Calu3 (cell line): Measurements from ENCODE around the gene SCLY. TPM values are rescaled to one million over a fixed set of nuclear protein-coding genes. Genes with fewer than 3 reads are reported as not detected.

Experiments used
- Bru-seq: library from RNA; stranded (reverse); fragments of 400-500 nt; gene quantifications from one replicate; lab custom pipeline; 2021; lab: Mats Ljungman, UMichigan
- BruChase-seq, 2 experiments: library from RNA; stranded (reverse); fragments of 400-500 nt; gene quantifications; one replicate each; lab custom pipeline; 2021; lab: Mats Ljungman, UMichigan
- BruUV-seq: library from RNA; stranded (reverse); fragments of 400-500 nt; replicated peaks from 2 replicates; lab custom pipeline; 2021; lab: Mats Ljungman, UMichigan
- CTCF ChIA-PET: fragments of 300-600 bp; sonication (Branson Sonifier 250); formaldehyde crosslinking; loops from one replicate; lab custom pipeline; 2022; ENCODE audit warnings: antibody characterized with exemption; lab: Charles Lee
- DNase-seq: peaks from one replicate; pipeline ENCODE4 v3.0.0; 2022
- H3K27ac Mint-ChIP-seq: one replicate; pipeline ENCODE4 v1.8.0; 2022; ENCODE audit warnings: mixed read lengths; ENCODE audit not compliant: unreplicated experiment
- H3K27me3 Mint-ChIP-seq: one replicate; pipeline ENCODE4 v1.8.0; 2022; ENCODE audit warnings: mixed read lengths; ENCODE audit not compliant: unreplicated experiment
- H3K36me3 Mint-ChIP-seq: one replicate; pipeline ENCODE4 v1.8.0; 2022; ENCODE audit warnings: mild to moderate bottlenecking, moderate library complexity, mixed read lengths; ENCODE audit not compliant: insufficient read depth, unreplicated experiment
- H3K4me1 Mint-ChIP-seq: one replicate; pipeline ENCODE4 v1.8.0; 2022; ENCODE audit warnings: mild to moderate bottlenecking, low read depth, mixed read lengths; ENCODE audit not compliant: unreplicated experiment
- H3K4me3 Mint-ChIP-seq: one replicate; pipeline ENCODE4 v1.8.0; 2022; ENCODE audit warnings: mild to moderate bottlenecking, low read depth, moderate library complexity, mixed read lengths; ENCODE audit not compliant: unreplicated experiment
- H3K9me3 Mint-ChIP-seq: one replicate; pipeline ENCODE4 v1.8.0; 2022; ENCODE audit warnings: low read depth, mixed read lengths; ENCODE audit not compliant: unreplicated experiment
- CTCF ChIP-seq: fragments of 200-600 bp; IDR thresholded peaks from one replicate; pipeline ENCODE4 v1.8.0; 2022; ENCODE audit warnings: antibody characterized with exemption; ENCODE audit not compliant: unreplicated experiment
- intact Hi-C: fragments of 100-400 bp; cut with micrococcal nuclease; formaldehyde crosslinking; loops from one replicate; pipeline ENCODE4 v1.10.0; 2022; ENCODE audit not compliant: unreplicated experiment
- long read RNA-seq: library from polyadenylated mRNA; stranded (forward); transcript quantifications from one replicate; pipeline ENCODE4 v2.0.0, GENCODE V29; 2022
- total RNA-seq: library from RNA; stranded (reverse); gene quantifications from 2 replicates; pipeline ENCODE4 v1.2.3, GENCODE V29; 2022

SCLY gene
- total RNA-seq (37.5 and 38.2 TPM in 2 replicates), Bru-seq, nascent RNA (percentile 73 among the genes with signal in this experiment), BruChase-seq, experiment 1, labeled RNA remaining after a 6-hour chase (percentile 72 among the genes with signal in this experiment), BruChase-seq, experiment 2, labeled RNA remaining after a 2-hour chase (percentile 85 among the genes with signal in this experiment)
- long read RNA-seq, transcript SCLY-201 (12 exons, 2,562 nt): major isoform, 13 of 36 reads
- long read RNA-seq, partial matches to known transcripts: 7 of 36 reads
- long read RNA-seq, other reads (novel, unspliced or antisense): 12 of 36 reads

- Mint-ChIP-seq H3K4me3 (peak within 1 kb of the TSS; percentile 83), H3K27ac (peak within 1 kb of the TSS; percentile 57), H3K9me3 (no peaks in the 10 kb centered on the region), H3K27me3 (peaks cover 11% of the 10 kb centered on the region), H3K4me1 (peaks cover 55% of the 10 kb centered on the region), H3K36me3 (peaks cover 24% of the 10 kb centered on the region)
- CTCF ChIA-PET: interaction anchor here (0.8 to 1.0 kb wide), 3 partner anchors 38 to 203 kb away, joined by 3 to 6 read pairs (median 3); no protein-coding TSS in a partner anchor
- intact Hi-C loops: loop anchor here (5.0 kb wide), 1 partner anchor 82 kb away; no protein-coding TSS in a partner anchor
- DNase-seq: peak; percentile 98
- BruUV-seq: no TSS peak
- no peak for TF ChIP-seq CTCF
Measured at GRCh38 chr2:238060542-238061314, at the start of gene SCLY. SCLY (plus strand) TSS chr2:238061001; CDS start chr2:238061055, 54 bp downstream.

GRCh38 chr2:238013806-238014205 lies 47.0 kb upstream of the SCLY start:
- CTCF ChIA-PET: no interaction called here
- no peak for DNase-seq
- Mint-ChIP-seq H3K9me3 (no peaks in the 10 kb centered on the region), H3K27ac (no peak overlapping the region), H3K4me1 (no peaks in the 10 kb centered on the region), H3K36me3 (no peaks in the 10 kb centered on the region), H3K27me3 (no peaks in the 10 kb centered on the region), H3K4me3 (no peak overlapping the region)
- intact Hi-C loops: no loop called here
- no TSS peak for BruUV-seq
- TF ChIP-seq CTCF: no peak

GRCh38 chr2:238015705-238016104 lies 45.1 kb upstream of the SCLY start:
- CTCF ChIA-PET: interaction anchor here (0.6 to 1.0 kb wide), 4 partner anchors 36 to 277 kb away, joined by 3 to 13 read pairs (median 5); no protein-coding TSS in a partner anchor
- Mint-ChIP-seq H3K4me1 (no peaks in the 10 kb centered on the region), H3K4me3 (no peak overlapping the region), H3K36me3 (no peaks in the 10 kb centered on the region), H3K9me3 (no peaks in the 10 kb centered on the region), H3K27ac (no peak overlapping the region), H3K27me3 (no peaks in the 10 kb centered on the region)
- no TSS peak for BruUV-seq
- no peak for DNase-seq
- no peak for TF ChIP-seq CTCF
- intact Hi-C loops: loop anchor here (5.0 kb wide), 1 partner anchor 158 kb away; the partner anchor contains the start of gene RAMP1

GRCh38 chr2:238016526-238016925 lies 44.3 kb upstream of the SCLY start:
- no peaks in the 10 kb centered on the region for H3K9me3 Mint-ChIP-seq
- no peak overlapping the region for H3K27ac Mint-ChIP-seq
- H3K4me1 Mint-ChIP-seq: peaks cover 8% of the 10 kb centered on the region
- H3K27me3 Mint-ChIP-seq: no peaks in the 10 kb centered on the region
- no peak for DNase-seq
- intact Hi-C loops: loop anchor here (5.0 kb wide), 1 partner anchor 159 kb away; the partner anchor contains the start of gene RAMP1
- no TSS peak for BruUV-seq
- H3K36me3 Mint-ChIP-seq: no peaks in the 10 kb centered on the region
- CTCF ChIA-PET: no interaction called here
- H3K4me3 Mint-ChIP-seq: no peak overlapping the region
- TF ChIP-seq CTCF: no peak
